SH-SY5Y (cell line): ENCODE results near the gene CCNE1.

Source experiments
- GATA2 ChIP-seq: IDR thresholded peaks from 2 replicates; pipeline ENCODE4 v1.6.1; 2011; ENCODE audit warnings: mild to moderate bottlenecking, low read depth, low read length
- GATA3 ChIP-seq: IDR thresholded peaks from 2 replicates; pipeline ENCODE4 v1.6.1; 2011; ENCODE audit warnings: low read depth, mild to moderate bottlenecking, low read length, moderate library complexity

Gene CCNE1

DNA sequence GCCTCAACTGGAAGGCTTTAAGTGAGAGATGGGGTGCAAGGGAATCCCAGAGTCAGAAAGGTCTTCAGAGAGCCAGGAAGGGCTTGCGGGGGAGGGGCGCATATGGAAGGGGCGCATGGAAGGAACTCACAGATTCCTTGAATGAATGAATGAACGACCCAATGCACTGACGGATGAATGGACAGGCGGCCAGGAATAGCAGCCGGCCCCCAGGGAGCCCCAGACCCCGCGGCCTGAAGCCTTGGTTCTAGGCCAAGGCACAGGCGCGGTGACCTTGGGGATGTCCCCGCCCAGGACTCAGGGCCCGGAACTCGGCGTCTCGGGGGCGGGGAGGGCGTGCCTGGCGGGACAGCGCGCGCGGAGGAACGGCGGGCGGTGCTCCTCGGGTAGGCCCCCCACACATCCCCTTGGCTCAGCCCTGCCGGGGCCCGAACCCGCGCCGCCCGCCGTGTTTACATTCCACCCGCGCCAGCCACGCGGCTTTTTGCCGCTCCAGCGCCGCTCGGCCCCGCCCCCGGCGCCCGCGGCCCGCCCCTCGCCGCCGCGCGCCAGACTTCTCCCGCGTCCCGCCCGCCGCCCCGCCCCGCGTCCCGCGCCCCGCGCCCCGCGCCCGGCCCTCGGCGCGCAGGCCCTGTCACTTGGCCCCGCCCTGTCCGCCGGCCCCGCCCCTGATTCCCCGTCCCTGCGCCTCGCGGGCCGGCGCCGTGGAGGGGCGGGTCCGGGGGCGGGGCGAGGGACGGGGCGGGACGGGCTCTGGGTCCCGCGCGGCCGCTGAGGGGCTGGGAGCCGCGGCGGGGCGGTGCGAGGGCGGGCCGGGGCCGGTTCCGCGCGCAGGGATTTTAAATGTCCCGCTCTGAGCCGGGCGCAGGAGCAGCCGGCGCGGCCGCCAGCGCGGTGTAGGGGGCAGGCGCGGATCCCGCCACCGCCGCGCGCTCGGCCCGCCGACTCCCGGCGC lies at the start of gene CCNE1:
Gene CCNE1, plus strand, starts transcription at position 867 of the 955 bp plus-strand sequence. CDS start 565 bp downstream, outside the sequence.
- no peak for TF ChIP-seq GATA3
- no peak for TF ChIP-seq GATA2

DNA sequence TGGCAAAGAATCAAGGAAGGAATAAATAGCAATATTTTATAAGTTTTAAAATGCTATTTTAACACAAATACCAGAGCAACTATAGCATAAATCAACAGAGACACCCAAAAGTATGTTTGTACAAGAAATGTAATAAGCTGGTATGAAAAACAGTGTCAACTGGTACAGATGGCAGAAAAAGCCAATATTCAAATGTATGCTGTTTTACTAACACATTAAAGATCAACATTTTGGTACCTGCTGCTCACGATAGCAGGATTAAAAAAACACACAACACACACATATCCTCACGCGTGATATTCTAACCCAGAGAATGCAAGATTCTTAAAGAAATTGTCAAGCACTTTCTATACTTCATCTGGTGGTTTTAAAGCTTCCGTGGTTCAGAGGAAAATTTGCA lies 48.6 kb upstream of the CCNE1 start:
- TF ChIP-seq GATA2 (no peak), GATA3 (no peak)

DNA sequence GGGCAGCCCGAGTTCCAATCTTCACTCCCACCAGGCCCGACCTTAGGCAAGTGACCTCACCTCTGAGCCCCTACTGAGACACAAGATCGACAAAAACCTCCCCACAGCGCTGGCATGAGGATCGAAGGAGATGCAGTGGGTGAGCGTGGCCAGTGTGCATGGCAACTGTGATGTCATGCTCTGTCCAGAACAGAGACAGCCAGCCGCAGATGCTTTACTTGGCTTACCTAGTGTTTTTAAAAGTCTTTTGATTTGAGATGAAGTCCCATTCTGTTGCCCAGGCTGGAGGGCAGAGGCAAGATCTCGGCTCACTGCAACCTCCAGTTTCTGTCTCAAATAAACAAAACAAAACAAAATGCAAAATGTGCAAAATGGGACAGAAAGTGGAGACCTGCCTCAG lies 47.4 kb upstream of the CCNE1 start:
- no peak for TF ChIP-seq GATA2

DNA sequence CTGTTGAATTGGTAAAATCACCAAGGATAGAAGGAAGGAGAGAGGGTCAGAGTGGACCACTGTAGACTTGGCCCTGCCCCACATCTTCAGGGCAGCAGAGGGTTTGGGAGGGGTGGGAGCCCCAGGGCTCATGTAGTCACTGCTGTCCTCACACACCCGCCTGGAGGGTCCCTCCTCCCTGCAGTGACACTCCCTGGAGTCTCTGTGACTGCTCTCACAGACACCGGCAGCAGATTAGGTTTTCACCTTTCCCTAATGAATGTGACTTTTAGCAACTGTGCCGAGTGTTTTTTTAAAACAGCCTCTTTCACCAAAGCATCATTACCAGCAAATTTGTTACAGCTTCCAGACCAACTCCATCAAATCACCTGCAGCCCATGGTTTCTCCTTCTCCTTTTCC lies 45.7 kb upstream of the CCNE1 start:
- TF ChIP-seq GATA2 = no peak
- TF ChIP-seq GATA3 = no peak

DNA sequence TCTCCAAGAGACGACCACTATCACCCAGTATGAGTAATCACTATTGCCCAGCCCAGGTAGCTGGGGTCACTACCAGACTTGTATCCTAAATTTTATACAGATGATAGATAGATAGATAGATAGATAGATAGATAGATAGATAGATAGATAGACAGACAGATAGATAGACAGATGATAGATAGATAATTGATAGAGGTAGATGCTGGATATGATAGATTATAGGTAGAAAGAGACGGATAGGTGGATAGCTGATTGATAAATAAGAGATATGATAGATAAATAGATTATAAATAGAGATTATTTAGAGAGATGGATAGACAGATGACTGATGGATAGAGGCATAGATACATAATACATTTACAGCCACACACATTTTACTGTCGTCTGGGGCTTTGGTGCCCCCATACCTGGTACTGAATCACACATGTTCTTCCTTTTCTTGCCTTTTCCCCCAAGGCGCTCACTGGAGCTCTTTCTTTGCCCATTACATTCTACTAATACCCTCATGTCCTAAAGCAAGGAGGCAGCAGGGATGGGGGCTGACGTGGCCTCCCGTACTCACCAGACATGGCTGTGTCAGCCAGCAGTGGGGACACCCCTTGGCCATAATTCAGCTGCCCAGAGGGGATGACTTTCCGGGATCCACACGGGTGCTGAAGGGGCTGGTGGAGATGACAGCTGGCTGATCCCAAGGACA lies 44.6 kb upstream of the CCNE1 start:
- TF ChIP-seq GATA3 (no peak), GATA2 (no peak)

DNA sequence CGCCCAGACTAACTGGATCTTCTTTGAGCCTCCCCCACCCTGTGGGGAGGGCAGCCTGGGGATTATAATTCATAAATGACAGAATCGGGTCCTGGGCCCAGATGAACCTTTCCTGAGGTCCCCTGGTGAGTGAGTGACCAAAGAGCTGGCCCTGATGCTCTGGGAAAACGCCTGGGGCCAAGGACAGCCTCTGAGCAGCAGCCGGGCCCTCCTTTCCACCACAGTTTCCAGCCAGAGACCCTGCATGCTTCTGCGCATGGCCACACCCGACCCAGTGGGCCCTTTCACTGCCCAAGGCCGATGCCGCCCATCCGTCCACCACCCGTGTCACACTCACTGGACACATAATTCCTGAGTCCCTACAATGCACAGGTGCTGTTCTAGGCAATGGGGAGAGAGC lies 43.6 kb upstream of the CCNE1 start:
- TF ChIP-seq GATA3 = no peak
- TF ChIP-seq GATA2 = no peak

DNA sequence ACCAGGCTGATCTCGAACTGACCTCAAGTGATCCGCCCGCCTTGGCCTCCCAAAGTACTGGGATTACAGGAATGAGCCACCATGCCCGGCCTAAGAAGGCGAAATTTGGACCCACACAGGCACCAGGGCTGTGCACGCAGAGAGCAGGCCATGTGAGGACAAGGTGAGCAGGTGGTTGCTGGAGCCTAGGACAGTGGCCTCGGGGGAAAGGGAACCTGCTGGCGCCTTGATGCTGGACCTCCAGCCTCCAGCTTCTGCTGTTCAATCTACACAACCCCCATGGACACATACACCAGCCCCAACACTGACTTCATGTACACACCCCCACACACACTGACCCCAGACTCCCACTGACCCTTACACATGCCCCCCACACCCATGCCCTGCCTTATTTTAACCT lies 41.8 kb upstream of the CCNE1 start:
- no peak for TF ChIP-seq GATA3
- TF ChIP-seq GATA2 = no peak

DNA sequence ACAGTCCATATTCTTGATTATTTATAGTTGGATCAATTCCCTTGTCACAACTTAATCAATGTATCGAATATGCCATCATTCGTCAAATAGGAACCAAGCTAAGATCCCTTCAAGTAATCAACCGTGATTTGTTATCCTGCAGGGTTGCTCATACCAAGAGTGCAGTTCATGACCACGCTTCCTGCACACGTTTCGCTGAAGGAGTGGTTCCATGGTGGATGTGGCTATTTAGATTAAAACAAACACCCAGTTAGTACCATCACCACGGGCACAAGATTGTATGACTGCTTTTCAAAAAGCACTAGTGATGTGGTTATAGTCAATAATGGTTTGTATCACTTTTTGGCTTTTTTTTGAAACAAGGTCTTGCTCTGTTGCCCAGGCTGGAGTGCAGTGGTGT lies 41.1 kb upstream of the CCNE1 start:
- TF ChIP-seq GATA3 (no peak), GATA2 (no peak)

DNA sequence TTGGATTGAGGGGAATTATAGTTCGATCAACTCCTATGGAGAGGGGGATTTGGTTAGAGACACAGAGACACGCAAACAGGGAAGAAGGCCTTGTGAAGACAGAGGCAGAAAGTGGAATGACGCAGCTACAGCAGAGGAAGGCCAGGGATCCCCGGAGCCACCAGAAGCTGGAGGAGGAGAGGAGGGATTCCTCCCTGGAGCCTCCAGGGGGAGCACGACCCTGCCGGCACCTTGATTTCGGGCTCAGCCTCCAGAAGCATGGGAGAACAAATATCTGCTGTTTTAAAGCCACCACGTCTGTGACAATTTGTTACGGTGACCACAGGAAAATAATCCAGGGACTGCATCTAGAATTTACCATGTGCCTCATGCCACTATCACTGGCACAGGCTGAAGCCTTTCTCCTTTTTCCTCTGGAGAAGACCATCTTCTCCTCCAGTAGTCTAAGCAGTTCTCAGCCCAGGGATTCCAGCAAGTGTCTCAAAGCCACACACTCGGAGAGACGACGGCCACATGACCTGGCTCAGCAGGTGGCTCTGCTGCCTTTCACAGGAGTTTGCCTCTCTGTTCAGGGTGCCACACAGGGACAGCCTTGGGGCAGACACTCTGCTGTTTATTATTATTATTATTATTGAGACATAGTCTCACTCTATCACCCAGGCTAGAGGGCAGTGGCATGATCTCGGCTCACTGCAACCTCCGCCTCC lies 39.9 kb upstream of the CCNE1 start:
- TF ChIP-seq GATA3 (no peak), GATA2 (no peak)

DNA sequence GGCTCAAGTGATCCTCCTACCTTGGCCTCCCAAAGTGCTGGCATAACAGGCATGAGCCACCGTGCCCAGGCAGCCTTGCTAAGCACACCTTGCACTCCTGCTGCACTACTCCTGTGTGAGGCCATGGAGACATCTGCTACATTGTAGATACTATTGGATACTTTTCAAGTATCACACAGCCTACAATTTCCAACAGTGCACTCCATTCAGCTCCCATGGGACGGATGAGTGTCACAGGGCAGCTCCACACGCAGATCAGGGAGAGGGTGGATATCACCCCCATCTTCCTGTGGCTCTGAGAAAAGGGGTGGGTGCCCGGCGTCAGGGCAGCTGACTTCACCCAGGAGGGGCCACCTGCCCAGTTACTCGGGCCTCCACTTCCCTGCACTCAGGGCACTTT lies 39.1 kb upstream of the CCNE1 start:
- TF ChIP-seq GATA2 (no peak), GATA3 (no peak)

DNA sequence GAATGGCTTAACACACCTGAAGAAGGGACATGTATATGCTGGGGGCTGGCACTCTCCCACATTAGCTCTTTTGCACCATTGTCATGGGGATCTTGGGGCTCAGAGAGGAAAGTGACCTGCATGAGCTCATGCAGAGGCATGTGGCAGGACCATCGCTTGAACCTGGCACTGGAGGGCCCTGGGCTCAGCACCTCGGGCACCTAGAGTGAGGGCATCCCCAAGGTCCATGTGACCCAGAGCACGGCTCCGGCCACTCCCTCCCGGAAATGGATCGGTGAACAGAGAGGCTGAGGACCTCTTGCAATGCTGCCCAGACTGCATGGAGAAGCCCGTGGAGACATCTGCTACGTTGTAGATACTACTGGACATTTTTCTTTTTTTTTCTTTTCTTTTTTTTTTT lies 38.6 kb upstream of the CCNE1 start:
- TF ChIP-seq GATA2 (no peak), GATA3 (no peak)

DNA sequence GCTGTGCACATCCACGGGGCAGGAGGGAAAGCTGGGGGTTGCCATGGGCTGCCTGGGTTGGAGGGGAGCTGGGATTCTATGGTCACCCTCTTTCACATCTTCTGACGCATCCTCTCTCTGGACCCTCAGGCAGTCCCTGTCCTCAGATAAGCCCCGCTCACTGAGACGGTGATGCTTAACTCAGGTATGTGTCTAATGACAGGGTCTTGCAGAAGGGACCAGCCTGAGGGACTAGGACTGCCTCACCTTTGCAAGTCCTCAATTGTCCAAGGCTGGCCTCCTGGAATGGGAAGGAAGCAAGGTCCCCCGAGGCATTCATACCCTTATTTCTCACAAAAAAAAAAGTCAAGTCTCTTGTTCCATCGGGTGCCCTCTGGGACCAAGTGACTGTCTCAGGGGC lies 37.7 kb upstream of the CCNE1 start:
- no peak for TF ChIP-seq GATA3
- TF ChIP-seq GATA2 = no peak

DNA sequence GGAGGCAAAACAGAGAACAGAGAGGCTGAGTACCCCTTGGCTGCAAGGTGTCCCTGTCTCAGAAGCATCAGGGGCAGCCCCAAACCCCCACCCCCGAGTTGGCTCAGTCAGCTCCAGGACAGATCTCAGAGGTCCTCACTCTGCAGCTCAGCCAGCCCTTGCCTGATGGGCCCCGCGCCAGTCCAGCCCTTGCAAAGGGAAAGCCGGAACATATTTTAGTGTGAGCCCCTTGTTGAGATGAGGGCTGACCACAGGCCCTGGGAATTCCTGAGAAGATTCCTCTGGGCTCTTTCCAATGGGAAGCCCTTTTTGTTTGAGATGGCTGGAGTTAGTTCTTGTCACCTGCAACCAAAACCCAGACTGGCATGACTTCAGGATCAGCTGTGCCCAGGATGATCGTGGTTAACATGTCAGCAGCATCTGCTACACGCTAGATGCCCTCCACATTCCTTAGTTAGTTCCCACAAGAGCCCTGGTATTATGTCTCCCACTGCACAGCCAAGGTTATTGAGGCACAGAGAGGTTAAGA lies 33.9 kb upstream of the CCNE1 start:
- TF ChIP-seq GATA2 (no peak), GATA3 (no peak)

DNA sequence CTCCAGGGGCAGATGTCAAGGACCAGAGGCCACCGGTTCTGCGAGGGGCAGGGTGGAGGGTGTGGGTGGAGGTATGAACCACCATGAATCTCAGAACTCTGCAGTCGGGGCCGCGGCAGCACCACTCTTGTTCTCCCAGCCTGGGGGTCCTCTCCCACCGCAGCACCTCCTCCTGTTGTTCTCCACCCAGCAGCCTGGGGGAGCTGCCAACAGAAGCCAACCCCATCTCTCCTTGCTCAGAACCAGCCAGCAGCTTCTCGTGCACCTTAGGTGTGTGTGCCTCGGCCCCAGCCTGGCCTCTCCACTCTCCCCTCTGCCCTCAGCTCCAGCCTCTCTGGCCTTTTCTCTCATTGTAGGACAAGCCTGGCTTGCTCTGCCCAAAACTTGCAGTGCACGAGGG lies 31.9 kb upstream of the CCNE1 start:
- TF ChIP-seq GATA3 = no peak
- TF ChIP-seq GATA2 = no peak
